GM12878 (cell line): ENCODE data around the gene ASB3.

ENCODE experiments used
- JUND ChIP-seq: IDR thresholded peaks from 2 replicates; pipeline ENCODE4 v1.6.1; 2012; ENCODE audit warnings: low read depth, mild to moderate bottlenecking, low read length, improper control_type of control experiment, moderate library complexity
- RAD51 ChIP-seq: fragments of 450-650 bp; IDR thresholded peaks from 2 replicates; pipeline ENCODE4 v1.6.1; 2016; ENCODE audit warnings: moderate library complexity, mild to moderate bottlenecking, inconsistent platforms
- SMAD1 ChIP-seq: fragments of 450-650 bp; IDR thresholded peaks from 2 replicates; pipeline ENCODE4 v1.6.1; 2018; ENCODE audit warnings: mild to moderate bottlenecking, low read depth; ENCODE audit not compliant: partially characterized antibody
- TARDBP ChIP-seq: IDR thresholded peaks from 2 replicates; pipeline ENCODE4 v1.6.1; 2016; ENCODE audit warnings: borderline replicate concordance

DNA sequence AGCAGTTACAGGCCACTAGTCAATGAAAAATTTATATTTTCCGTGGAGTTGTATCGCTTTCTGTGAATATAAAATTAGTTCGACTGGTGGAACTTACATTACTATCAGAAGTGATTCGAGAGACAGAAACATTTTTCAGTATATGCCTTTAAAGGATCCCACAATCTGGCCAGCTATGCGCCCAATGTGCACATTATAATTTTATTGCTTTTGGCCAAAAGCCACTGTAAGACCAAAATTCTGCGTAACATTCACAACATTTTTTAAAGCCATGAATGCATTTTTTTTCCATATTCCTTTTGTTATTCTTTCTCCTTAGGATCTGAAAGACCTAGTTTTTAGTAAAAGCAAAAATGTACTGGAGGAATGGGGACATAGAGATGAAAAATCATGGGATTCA lies 150.2 kb downstream of the ASB3 start:
- TF ChIP-seq TARDBP: no peak
- TF ChIP-seq SMAD1: no peak
- TF ChIP-seq JUND: no peak
- TF ChIP-seq RAD51: no peak
